Measurements from ENCODE around the gene ZFYVE19. TPM values are rescaled to one million over a fixed set of nuclear protein-coding genes. Genes with fewer than 3 reads are reported as not detected.
A peak's percentile ranks its signal among the peaks of the same experiment; 100 is the strongest.

Gene ZFYVE19
- total and polyA plus RNA-seq, 2 of the 13 experiments (the other 11 are each of a cell fraction or from before 2014, with no cell fraction given) = 23.3 to 44.0 TPM

- TF ChIP-seq FUBP1 (CRISPR knock-in tag; IDR thresholded peaks at IDR 0.05; ENCODE audit: borderline replicate concordance) (no peak), POLR2AphosphoS5 (IDR thresholded peaks at IDR 0.05; ENCODE audit: low read depth, low read length) (peak; percentile 76), THAP11 (CRISPR knock-in tag; IDR thresholded peaks at IDR 0.05) (no peak), ZNF547 (CRISPR knock-in tag; IDR thresholded peaks at IDR 0.05) (peak; percentile 95), NCOR1 (IDR thresholded peaks at IDR 0.05; ENCODE audit: borderline replicate concordance, low read length) (peak; percentile 43; the same call in 1 of the 2 replicates), ZNF792 (CRISPR knock-in tag; IDR thresholded peaks at IDR 0.05) (no peak; the same call in none of the 2 replicates), KMT2A (CRISPR knock-in tag; IDR thresholded peaks at IDR 0.05) (peak; percentile 79; the same call in 1 of the 2 replicates), ZNF138 (CRISPR knock-in tag; IDR thresholded peaks at IDR 0.05; ENCODE audit: low read depth) (peak; percentile 73), AFF4 (CRISPR knock-in tag; IDR thresholded peaks at IDR 0.05) (peak; percentile 52; the same call in 1 of the 2 replicates), ZNF326 (CRISPR knock-in tag; IDR thresholded peaks at IDR 0.05; ENCODE audit: borderline replicate concordance) (peak; percentile 63; the same call in 1 of the 2 replicates), ZSCAN5A (CRISPR knock-in tag; IDR thresholded peaks at IDR 0.05; ENCODE audit: borderline replicate concordance) (peak; percentile 59; the same call in 1 of the 2 replicates), SP4 (CRISPR knock-in tag; IDR thresholded peaks at IDR 0.05) (peak; percentile 84), GPN1 (CRISPR knock-in tag; IDR thresholded peaks at IDR 0.05; ENCODE audit: borderline replicate concordance) (no peak), TBX3 (IDR thresholded peaks at IDR 0.05; ENCODE audit: borderline replicate concordance) (no peak), SOX6 (IDR thresholded peaks at IDR 0.05) (no peak), SOX6 (CRISPR knock-in tag; IDR thresholded peaks at IDR 0.05) (peak; percentile 44), FOXO4 (CRISPR knock-in tag; conservative IDR thresholded peaks at IDR 0.05) (peak; percentile 93; the same call in 1 of the 2 replicates), CERS6 (CRISPR knock-in tag; IDR thresholded peaks at IDR 0.05) (peak; percentile 56), MTF2 (CRISPR knock-in tag; IDR thresholded peaks at IDR 0.05; ENCODE audit: borderline replicate concordance) (peak; percentile 98), HDAC6 (IDR thresholded peaks at IDR 0.05; ENCODE audit: low read depth, low read length) (no peak)
Observed at GRCh38 chr15:40763801-40764628, 42.9 kb upstream of the ZFYVE19 start, which contains the start of gene GCHFR (continued).

All from HepG2 (cell line).